Measurements from ENCODE around the gene TMEM225.
"Not testable (repeated sequence)": the region's sequence is repeated elsewhere in the genome, so short reads cannot be mapped to it uniquely, and the experiment has no call there.

The TMEM225 gene

GRCh38 chr11:123885570-123885969 is at the start of gene TMEM225:
TMEM225 (minus strand) TSS chr11:123885670; CDS start chr11:123885425, 245 bp downstream.
- no peak for DNase-seq

- DNase-seq, result no peak
Observed at GRCh38 chr11:123924027-123924426, 38.6 kb upstream of the TMEM225 start.

DNA sequence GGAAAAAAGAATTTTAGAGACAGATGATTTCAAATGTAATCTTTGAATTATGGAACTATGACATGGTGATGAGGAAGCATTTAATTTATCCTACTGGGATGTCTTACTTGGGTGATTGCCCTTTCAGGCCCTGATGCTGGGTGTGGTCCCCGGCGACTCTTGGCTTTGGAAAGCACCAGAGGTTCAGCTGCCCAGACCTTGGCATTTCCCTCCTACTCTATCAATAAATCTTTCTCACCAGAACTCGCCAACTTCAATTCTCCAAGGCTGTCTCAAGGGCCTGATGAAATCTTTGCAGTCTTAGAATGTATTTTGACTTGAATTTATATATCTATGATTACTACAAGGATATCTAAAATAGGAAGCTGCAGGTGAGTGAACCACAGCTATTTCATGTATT is 35.5 kb upstream of the TMEM225 start:
- DNase-seq, result no peak

- no peak for DNase-seq
Observed at GRCh38 chr11:123905826-123906225, 20.4 kb upstream of the TMEM225 start.

GRCh38 chr11:123904932-123905331 is 19.5 kb upstream of the TMEM225 start:
- no peak for DNase-seq

GRCh38 chr11:123903932-123904331 is 18.5 kb upstream of the TMEM225 start:
- DNase-seq, result no peak

- DNase-seq, result no peak
Observed at GRCh38 chr11:123901867-123902266, 16.4 kb upstream of the TMEM225 start, which contains the start of gene OR8D4. OR8D4 (plus strand) TSS chr11:123902167; CDS start chr11:123906432, 4,265 bp downstream.

GRCh38 chr11:123899792-123900191 is 14.3 kb upstream of the TMEM225 start:
- no peak for DNase-seq

GRCh38 chr11:123892031-123892430 is 6.6 kb upstream of the TMEM225 start:
- DNase-seq, result no peak

- DNase-seq, result no peak
Observed at GRCh38 chr11:123880912-123881311, 4.6 kb downstream of the TMEM225 start.

DNA sequence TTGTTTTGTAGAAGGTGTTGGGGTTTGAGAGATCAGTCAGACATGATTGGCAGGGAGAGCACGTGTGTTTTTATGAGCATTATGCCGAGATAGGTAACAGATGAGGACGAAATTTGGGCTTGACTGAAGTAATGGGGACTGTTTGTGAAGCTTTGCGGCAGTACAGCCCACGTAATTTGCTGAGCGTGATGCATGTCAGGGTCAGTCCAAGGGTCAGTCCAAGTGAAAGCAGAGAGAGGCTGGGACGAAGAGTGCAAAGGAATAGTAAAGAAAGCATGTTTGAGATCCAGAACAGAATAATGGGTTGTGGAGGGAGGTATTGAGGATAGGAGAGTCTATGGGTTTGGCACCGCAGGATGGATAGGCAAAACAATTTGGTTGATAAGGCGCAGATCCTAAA is 17.7 kb downstream of the TMEM225 start:
- not testable (repeated sequence) for DNase-seq

GRCh38 chr11:123865293-123865692 is 20.2 kb downstream of the TMEM225 start:
- DNase-seq, result not testable (repeated sequence)

- no peak for DNase-seq
Observed at GRCh38 chr11:123859731-123860130, 25.7 kb downstream of the TMEM225 start.

- DNase-seq, result no peak
Observed at GRCh38 chr11:123856444-123856843, 29.0 kb downstream of the TMEM225 start.

DNA sequence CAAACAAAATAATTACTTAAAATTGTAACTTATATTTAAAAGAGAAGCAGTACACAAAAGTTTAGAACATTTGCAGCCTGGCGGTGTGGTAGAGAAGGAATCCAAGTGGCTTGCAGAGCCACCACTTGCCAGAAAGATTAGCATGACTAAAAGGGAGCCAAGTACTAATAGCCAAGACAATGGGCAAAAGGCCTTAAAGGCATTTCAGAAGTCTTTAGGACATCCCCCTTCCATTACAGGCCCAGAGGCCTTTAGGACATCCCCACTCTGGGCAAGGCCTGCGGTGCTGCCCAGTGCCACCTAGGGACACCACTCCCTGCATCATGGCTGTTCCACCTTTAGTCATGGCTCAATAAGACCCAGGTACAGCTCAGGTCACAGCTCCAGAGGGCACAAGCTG is 32.4 kb downstream of the TMEM225 start:
- DNase-seq, result no peak

GRCh38 chr11:123852321-123852720 is 33.1 kb downstream of the TMEM225 start:
- no peak for DNase-seq

DNA sequence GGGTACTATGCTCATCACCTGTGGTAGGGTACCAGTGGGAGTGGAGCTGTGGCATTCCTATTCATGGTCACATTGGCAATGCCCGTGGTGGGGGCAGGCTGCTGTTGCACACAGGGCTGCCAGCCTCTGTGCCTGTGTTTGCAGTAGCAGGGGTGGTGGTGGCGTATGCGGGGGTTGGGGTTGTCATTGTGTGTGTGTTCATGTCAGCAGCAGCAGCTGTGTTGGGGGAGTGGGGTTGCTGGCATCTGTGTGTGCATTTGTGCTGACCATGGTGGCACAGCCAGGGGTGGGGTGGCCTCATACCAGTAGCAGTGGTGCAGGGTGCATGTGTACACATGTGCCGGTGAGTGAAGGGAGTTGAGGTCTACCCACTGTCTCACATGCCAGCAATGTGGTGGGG is 34.4 kb downstream of the TMEM225 start:
- DNase-seq, result no peak

DNA sequence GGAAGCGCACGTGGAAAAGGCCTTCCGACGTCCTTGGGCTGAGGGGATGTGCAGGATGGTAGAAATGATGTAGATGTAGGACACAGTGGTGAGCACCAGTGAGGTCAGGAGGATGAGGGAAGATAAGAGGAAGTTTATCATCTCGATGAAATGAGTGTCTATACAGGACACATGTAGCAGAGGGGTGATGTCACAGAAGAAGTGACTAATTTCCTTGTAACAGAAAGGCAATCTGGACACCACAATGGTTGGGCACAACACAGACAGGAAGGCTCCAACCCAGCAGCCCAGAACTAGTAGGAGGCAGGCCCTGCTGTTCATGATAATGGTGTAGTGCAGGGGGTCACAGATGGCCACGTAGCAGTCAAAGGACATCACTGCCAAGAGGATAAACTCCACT is 44.3 kb downstream of the TMEM225 start:
- DNase-seq, result no peak

DNA sequence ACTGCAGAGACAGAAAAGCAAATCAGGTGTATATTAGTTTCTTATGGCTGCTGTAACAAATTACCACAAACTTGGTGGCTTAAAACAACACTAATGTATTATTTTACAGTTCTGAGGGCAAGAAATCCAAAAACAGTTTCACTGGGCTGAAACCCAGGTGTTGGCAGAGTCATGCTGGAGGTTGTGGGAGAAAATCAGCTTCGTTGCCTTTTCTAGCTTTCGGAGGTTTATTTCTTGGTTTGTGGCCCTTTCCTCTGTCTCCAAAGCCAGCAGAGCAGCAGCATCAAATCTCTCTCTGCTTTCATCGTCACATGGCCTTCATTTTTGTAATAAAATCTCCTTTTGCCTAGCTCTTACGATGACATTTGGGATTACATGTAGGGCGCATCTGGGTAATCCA is 46.3 kb downstream of the TMEM225 start:
- DNase-seq, result no peak

GRCh38 chr11:123838659-123839058 is 46.8 kb downstream of the TMEM225 start:
- DNase-seq, result no peak

DNA sequence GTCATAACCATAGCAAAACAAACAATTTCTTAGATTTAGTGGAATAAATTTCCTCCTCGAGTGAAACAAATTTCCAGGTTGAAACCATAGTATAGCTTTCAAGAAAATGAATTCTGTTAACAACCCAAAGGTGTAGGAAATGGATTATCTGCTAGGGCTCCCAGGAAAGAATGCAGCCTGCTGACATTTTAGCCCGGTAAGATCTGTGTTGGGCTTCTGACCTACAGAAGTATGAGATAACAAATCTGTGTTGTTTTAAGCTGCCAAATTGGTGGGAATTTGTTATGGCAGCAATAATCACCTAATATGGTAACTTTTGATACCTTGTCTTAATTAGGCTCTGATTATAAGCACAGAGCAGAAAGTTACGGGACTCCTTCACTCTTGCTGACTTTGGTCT is 47.3 kb downstream of the TMEM225 start:
- DNase-seq, result no peak

DNA sequence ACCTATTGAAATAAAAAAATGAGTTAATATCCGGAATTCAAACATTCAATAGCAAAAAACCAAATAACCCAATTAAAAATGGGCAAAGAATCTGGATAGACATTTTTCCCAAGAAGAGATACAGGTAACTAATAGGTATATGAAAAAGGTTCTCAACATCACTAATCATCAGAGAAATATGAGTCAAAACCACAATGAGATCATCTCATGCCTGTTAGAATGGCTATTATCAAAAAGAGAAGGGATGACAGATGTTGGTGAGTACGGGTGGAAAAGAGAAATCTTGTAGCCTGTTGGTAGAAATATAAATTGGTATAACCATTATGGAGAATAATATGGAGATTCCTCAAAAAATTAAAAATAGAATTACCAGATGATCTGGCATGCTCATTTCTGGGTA is 52.4 kb downstream of the TMEM225 start:
- DNase-seq, result no peak

All from inflammatory macrophage treated with lipopolysaccharide for 1 hour (primary cell).